IMR-90 (cell line): Measurements from ENCODE around the gene DCLRE1C. TPM values are rescaled to one million over a fixed set of nuclear protein-coding genes. Genes with fewer than 3 reads are reported as not detected.

ENCODE experiments used
- ATAC-seq: fragments of 200-7000 bp; cut with Tn5 transposase; 2 replicates; pipeline ENCODE4 v1.9.1; 2020; ENCODE audit warnings: low read depth, mild to moderate bottlenecking, moderate library complexity
- BruUV-seq: library from RNA; stranded (reverse); fragments of 400-500 nt; replicated peaks from 2 replicates; lab custom pipeline; 2021; lab: Mats Ljungman, UMichigan
- CTCF ChIA-PET: fragments of 300-600 bp; formaldehyde crosslinking; extraction: SDS; loops from one replicate; lab custom pipeline; 2021; ENCODE audit warnings: antibody characterized with exemption; lab: Yijun Ruan, JAX
- POLR2A ChIA-PET: fragments of 300-600 bp; sonication (Branson Sonifier 250); formaldehyde crosslinking; loops from one replicate; lab custom pipeline; 2022; ENCODE audit warnings: antibody characterized with exemption; ENCODE audit not compliant: unreplicated experiment; lab: Charles Lee
- DNase-seq: peaks from one replicate; pipeline ENCODE4 v3.0.0; 2013
- H2AFZ ChIP-seq: replicated peaks from 2 replicates; pipeline ENCODE3; 2013; ENCODE audit warnings: low read length, mild to moderate bottlenecking; ENCODE audit not compliant: poor library complexity
- H2AK5ac ChIP-seq: 2 replicates; pipeline ENCODE4 v1.6.1; 2013; ENCODE audit warnings: low read depth, low read length, inconsistent platforms
- H2AK9ac ChIP-seq: replicated peaks from 2 replicates; pipeline ENCODE3; 2013; ENCODE audit warnings: mild to moderate bottlenecking, low read depth, low read length, moderate library complexity; ENCODE audit not compliant: poor library complexity
- H2BK120ac ChIP-seq: 2 replicates; pipeline ENCODE4 v1.6.1; 2013; ENCODE audit warnings: low read depth, low read length, inconsistent platforms
- H2BK15ac ChIP-seq: 3 replicates; pipeline ENCODE4 v1.6.1; 2013; ENCODE audit warnings: low read depth, low read length, inconsistent platforms
- H2BK20ac ChIP-seq: 2 replicates; pipeline ENCODE4 v1.6.1; 2013; ENCODE audit warnings: low read depth, mild to moderate bottlenecking, inconsistent platforms, low read length, moderate library complexity
- H2BK5ac ChIP-seq: 2 replicates; pipeline ENCODE4 v1.6.1; 2013; ENCODE audit warnings: mild to moderate bottlenecking, low read depth, low read length, inconsistent platforms; ENCODE audit not compliant: poor library complexity, severe bottlenecking
- H3K14ac ChIP-seq: replicated peaks from 2 replicates; pipeline ENCODE4 v1.6.1; 2013; ENCODE audit warnings: low read depth, low read length, inconsistent platforms
- H3K18ac ChIP-seq: 2 replicates; pipeline ENCODE4 v1.6.1; 2013; ENCODE audit warnings: low read depth, low read length, control low read depth
- H3K23ac ChIP-seq: 2 replicates; pipeline ENCODE4 v1.6.1; 2013; ENCODE audit warnings: low read depth, low read length, inconsistent platforms
- H3K27ac ChIP-seq: 2 replicates; pipeline ENCODE4 v1.5.1; 2013; ENCODE audit warnings: mild to moderate bottlenecking, control low read depth, low read length; ENCODE audit not compliant: insufficient read depth
- H3K27me3 ChIP-seq: 2 replicates; pipeline ENCODE4 v1.6.1; 2013; ENCODE audit warnings: low read length; ENCODE audit not compliant: control insufficient read depth, insufficient read depth
- H3K36me3 ChIP-seq: 2 replicates; pipeline ENCODE4 v1.6.1; 2013; ENCODE audit warnings: low read length, mixed read lengths; ENCODE audit not compliant: control insufficient read depth, insufficient read depth
- H3K4ac ChIP-seq: 2 replicates; pipeline ENCODE4 v1.6.1; 2013; ENCODE audit warnings: low read depth, low read length, inconsistent platforms
- H3K4me1 ChIP-seq: 2 replicates; pipeline ENCODE4 v1.6.1; 2013; ENCODE audit warnings: low read length, mixed read lengths; ENCODE audit not compliant: control insufficient read depth, insufficient read depth
- H3K4me2 ChIP-seq: 2 replicates; pipeline ENCODE4 v1.6.1; 2013; ENCODE audit warnings: low read depth, mild to moderate bottlenecking, control low read depth, low read length, moderate library complexity
- H3K4me3 ChIP-seq: 2 replicates; pipeline ENCODE4 v1.5.1; 2013; ENCODE audit warnings: low read depth, mild to moderate bottlenecking, control low read depth, low read length, moderate library complexity; ENCODE audit not compliant: insufficient read depth
- H3K56ac ChIP-seq: 2 replicates; pipeline ENCODE4 v1.6.1; 2013; ENCODE audit warnings: low read length, inconsistent platforms; ENCODE audit not compliant: insufficient read depth; ENCODE audit errors: extremely low read depth
- H3K79me1 ChIP-seq, 2 experiments: 2 replicates each; pipeline ENCODE4 v1.6.1; 2013; ENCODE audit warnings: low read length in 2 of 2, inconsistent platforms in 1 of 2, low read depth in 1 of 2
- H3K9ac ChIP-seq: 2 replicates; pipeline ENCODE4 v1.6.1; 2013; ENCODE audit warnings: low read depth, low read length, control low read depth
- H3K9me1 ChIP-seq: 2 replicates; pipeline ENCODE4 v1.6.1; 2013; ENCODE audit warnings: low read length, inconsistent platforms; ENCODE audit not compliant: insufficient read depth
- H3K9me3 ChIP-seq: 2 replicates; pipeline ENCODE4 v1.6.1; 2013; ENCODE audit warnings: low read length; ENCODE audit not compliant: control insufficient read depth, insufficient read depth
- H4K20me1 ChIP-seq: 2 replicates; pipeline ENCODE4 v1.6.1; 2013; ENCODE audit warnings: low read length, inconsistent platforms; ENCODE audit not compliant: insufficient read depth
- H4K5ac ChIP-seq: 2 replicates; pipeline ENCODE4 v1.6.1; 2013; ENCODE audit warnings: mild to moderate bottlenecking, low read depth, low read length, control low read depth
- H4K8ac ChIP-seq, 2 experiments: 2 replicates each; pipeline ENCODE4 v1.6.1; 2013; ENCODE audit warnings: low read depth in 2 of 2, low read length in 2 of 2, control low read depth in 1 of 2, inconsistent platforms in 1 of 2
- H4K91ac ChIP-seq: 2 replicates; pipeline ENCODE4 v1.6.1; 2013; ENCODE audit warnings: low read depth, low read length, inconsistent platforms; ENCODE audit not compliant: insufficient read depth
- FOS ChIP-seq: fragments of 150-350 bp; IDR thresholded peaks from 2 replicates; pipeline ENCODE4 v1.6.1; 2016; ENCODE audit warnings: low read depth, low read length
- MXI1 ChIP-seq: IDR thresholded peaks from 2 replicates; pipeline ENCODE4 v1.6.1; 2012; ENCODE audit warnings: low read depth, mild to moderate bottlenecking, low read length, moderate library complexity, borderline replicate concordance
- RAD21 ChIP-seq: IDR thresholded peaks from 2 replicates; pipeline ENCODE4 v1.6.1; 2012; ENCODE audit warnings: low read length, improper control_type of control experiment
- RCOR1 ChIP-seq: IDR thresholded peaks from 2 replicates; pipeline ENCODE4 v1.6.1; 2012; ENCODE audit warnings: mild to moderate bottlenecking, low read length, improper control_type of control experiment; ENCODE audit not compliant: insufficient replicate concordance
- RFX5 ChIP-seq: IDR thresholded peaks from 2 replicates; pipeline ENCODE4 v1.8.0; 2012; ENCODE audit warnings: low read depth, mild to moderate bottlenecking, low read length, moderate library complexity
- WGBS, 2 experiments: methylation state at CpG; one replicate each; pipeline versions ENCODE4 v1.1.5 to v1.1.7; 2013; ENCODE audit warnings: missing lambda C conversion rate in 2 of 2; ENCODE audit not compliant: insufficient read length in 1 of 2; ENCODE audit errors: extremely low coverage in 2 of 2; 5-methylcytosine and 5-hydroxymethylcytosine counted together
- dilution Hi-C: fragments of 300-500 bp; cut with HindIII; formaldehyde crosslinking; loops from one replicate; pipeline ENCODE4 v1.14.3; 2018; ENCODE audit warnings: low sequenced_read_pairs; ENCODE audit not compliant: unreplicated experiment
- in situ Hi-C: fragments of 300-500 bp; cut with MboI; formaldehyde crosslinking; loops from 3 replicates; pipeline ENCODE4 v1.14.3; 2019; ENCODE audit warnings: low sequenced_read_pairs, inconsistent platforms, mixed read lengths
- intact Hi-C: fragments of 100-400 bp; cut with micrococcal nuclease; formaldehyde crosslinking; loops from 2 replicates; pipeline ENCODE4 v1.10.0; 2022
- polyA plus RNA-seq, 3 experiments: library from polyadenylated mRNA; depleted of rRNA; stranded (reverse); fragments of >200 nt; gene quantifications; 2 replicates each; pipeline ENCODE4 v1.2.3, GENCODE V29; 2012; ENCODE audit warnings: low replicate concordance in 1 of 3
- total RNA-seq: library from RNA; depleted of rRNA; stranded (reverse); fragments of >200 nt; gene quantifications from 2 replicates; pipeline ENCODE4 v1.2.3, GENCODE V29; 2012
- TF ChIP-seq, protein P1 (sequence below): fragments of 150-350 bp; IDR thresholded peaks from 2 replicates; pipeline ENCODE4 v1.6.1; 2017; ENCODE audit warnings: mild to moderate bottlenecking, antibody characterized with exemption, low read length, low read depth

The DCLRE1C gene
- total and polyA plus RNA-seq, 2 of the 4 experiments (the other 2 are of a cell fraction): 2.9 to 8.1 TPM

GRCh38 chr10:14949291-14949690, 4.6 kb downstream of the DCLRE1C start:
- Histone ChIP-seq H3K9me1 (peaks cover 5% of the 10 kb centered on the region), H2BK15ac (no peak overlapping the region), H4K5ac (no peak overlapping the region), H3K18ac (no peak overlapping the region), H3K27ac (no peak overlapping the region), H3K27me3 (no peaks in the 10 kb centered on the region), H4K20me1 (no peaks in the 10 kb centered on the region), H2BK5ac (no peak overlapping the region), H3K4me3 (no peak overlapping the region), H4K91ac (no peak overlapping the region), H3K4me2 (no peak overlapping the region), H2BK120ac (no peak overlapping the region), H3K36me3 (peaks cover 21% of the 10 kb centered on the region), H3K9me3 (no peaks in the 10 kb centered on the region), H3K9ac (no peak overlapping the region), H3K14ac (no peak overlapping the region), H2BK20ac (no peak overlapping the region), H3K56ac (no peak overlapping the region), H2AK5ac (no peak overlapping the region), H3K79me1 (peaks cover 54 to 75% of the 10 kb centered on the region in 2 experiments), H3K4ac (no peak overlapping the region), H3K4me1 (no peaks in the 10 kb centered on the region), H2AFZ (no peak overlapping the region), H3K23ac (no peak overlapping the region), H2AK9ac (no peak overlapping the region), H4K8ac (no peak overlapping the region)
- BruUV-seq: no TSS peak
- intact Hi-C loops: no loop called here
- DNase-seq (no peak), ATAC-seq (no peak)
- WGBS, 2 experiments: 86% methylated on average over 1 of the region's 5 CpGs; no CpG with 5 or more reads in 1 of the 2 experiments
- ChIA-PET POLR2A (no interaction called here), CTCF (interaction anchor here (0.7 kb wide), 1 partner anchor 150 kb away, joined by 3 read pairs; no protein-coding TSS in a partner anchor)
- in situ Hi-C loops: no loop called here
- dilution Hi-C loops: no loop called here
- no peak for TF ChIP-seq RFX5
- TF ChIP-seq FOS: no peak
- TF ChIP-seq RAD21: no peak
- TF ChIP-seq MXI1: no peak
- TF ChIP-seq RCOR1: no peak
- TF ChIP-seq, protein P1, sequence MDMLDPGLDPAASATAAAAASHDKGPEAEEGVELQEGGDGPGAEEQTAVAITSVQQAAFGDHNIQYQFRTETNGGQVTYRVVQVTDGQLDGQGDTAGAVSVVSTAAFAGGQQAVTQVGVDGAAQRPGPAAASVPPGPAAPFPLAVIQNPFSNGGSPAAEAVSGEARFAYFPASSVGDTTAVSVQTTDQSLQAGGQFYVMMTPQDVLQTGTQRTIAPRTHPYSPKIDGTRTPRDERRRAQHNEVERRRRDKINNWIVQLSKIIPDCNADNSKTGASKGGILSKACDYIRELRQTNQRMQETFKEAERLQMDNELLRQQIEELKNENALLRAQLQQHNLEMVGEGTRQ: no peak
